A549 treated with Hydrocortisone at 1 μM for 4 hours (cell line): ENCODE results near the gene NFIB. TPM values are rescaled to one million over a fixed set of nuclear protein-coding genes. Genes with fewer than 3 reads are reported as not detected.

Experiments used
- total RNA-seq: library from RNA; stranded (reverse); fragments of 200-300 nt; extraction: Qiagen RNA extraction; gene quantifications from 5 replicates; pipeline ENCODE4 v1.2.3, GENCODE V29; 2022

The NFIB gene
- 6.8 to 11.6 TPM (median 10.6 TPM) in 5 replicates for total RNA-seq

GRCh38 chr9:14313951-14314423, at the start of gene NFIB:
Gene NFIB, minus strand, starts transcription at chr9:14314141. Its CDS starts 630 bp downstream, at chr9:14313511.

